COR-L47 (cell line): ENCODE data around the gene AJAP1.

Source experiments
- DNase-seq: peaks from one replicate; lab custom pipeline; 2025; lab: John Stamatoyannopoulos, UW

AJAP1 gene

DNA sequence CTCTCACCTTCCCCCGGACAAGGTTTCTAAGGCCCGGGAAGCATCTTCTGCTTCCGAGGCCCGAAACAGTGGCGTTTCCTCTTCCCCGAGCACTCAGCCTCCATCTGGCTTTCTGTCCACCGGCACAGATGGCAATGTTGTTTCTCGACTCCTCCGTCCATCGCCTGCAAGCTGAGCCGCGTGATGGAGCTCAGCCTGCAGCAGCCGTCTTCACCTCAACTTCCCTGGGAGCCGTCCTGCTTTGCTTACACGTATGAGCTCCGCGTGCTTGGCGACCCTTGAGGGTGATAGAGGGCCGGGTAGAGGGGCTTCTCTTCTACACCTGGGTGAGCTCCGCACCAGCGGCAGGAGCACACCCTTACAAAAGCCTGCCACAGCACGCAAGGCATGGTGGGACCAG, 80.4 kb downstream of the AJAP1 start:
- no peak for DNase-seq

GRCh38 chr1:4736254-4736653, 81.8 kb downstream of the AJAP1 start:
- DNase-seq = no peak

- no peak for DNase-seq
These were observed 87.5 kb downstream of the AJAP1 start for GRCh38 chr1:4741876-4742423.

- no peak for DNase-seq
These were observed 89.8 kb downstream of the AJAP1 start for GRCh38 chr1:4743978-4744750.

- DNase-seq = no peak
These were observed 91.2 kb downstream of the AJAP1 start for GRCh38 chr1:4745560-4745959.

- no peak for DNase-seq
These were observed 95.0 kb downstream of the AJAP1 start for GRCh38 chr1:4749406-4749805.

- no peak for DNase-seq
These were observed 95.8 kb downstream of the AJAP1 start for GRCh38 chr1:4750177-4750576.

GRCh38 chr1:4752059-4752458, 97.7 kb downstream of the AJAP1 start:
- no peak for DNase-seq

DNA sequence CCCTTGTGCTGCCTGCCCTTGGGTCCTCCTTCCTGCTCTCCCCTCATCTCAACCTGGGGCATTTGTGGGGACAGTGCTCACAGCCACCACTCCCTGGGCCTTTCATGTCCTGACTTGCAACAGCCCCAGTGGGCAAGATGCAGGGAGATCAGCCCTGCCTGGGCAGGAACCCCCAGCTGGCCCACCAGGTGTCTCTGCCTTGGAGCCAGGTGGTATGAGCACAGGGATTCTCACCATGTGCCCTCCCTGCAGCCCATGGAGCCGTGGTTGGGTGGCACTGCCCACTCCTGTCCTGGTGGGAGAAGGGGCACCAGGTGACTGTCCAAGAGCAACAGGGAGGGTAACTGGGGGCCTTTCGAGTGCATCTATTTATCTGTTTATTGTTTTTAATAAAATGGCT, 100.4 kb downstream of the AJAP1 start:
- no peak for DNase-seq

DNA sequence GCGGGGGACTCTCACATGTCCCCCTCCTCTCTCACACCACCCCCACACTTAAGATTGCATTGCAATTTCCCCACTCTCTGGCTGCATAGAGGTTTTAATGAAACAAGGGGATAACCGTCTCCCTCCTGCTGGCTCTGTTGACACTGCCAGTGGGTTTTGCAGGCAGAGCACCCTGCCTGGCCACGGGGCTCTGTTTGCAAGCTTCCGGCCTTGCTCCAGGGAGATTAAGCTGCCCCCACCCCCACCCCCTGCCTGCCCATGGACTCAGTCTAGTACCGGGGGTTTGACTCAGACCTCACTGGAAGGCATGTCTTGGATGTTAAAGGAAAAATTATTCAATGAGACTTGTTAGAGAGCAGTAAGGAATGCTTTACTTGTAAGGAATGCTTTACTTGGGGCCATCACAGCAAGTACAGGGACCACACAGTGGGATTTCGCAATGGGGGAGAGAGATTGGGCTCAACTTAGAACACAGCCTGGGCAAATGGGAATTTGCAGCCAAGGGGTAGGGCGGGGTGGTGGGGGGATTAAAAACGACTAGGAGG, 101.0 kb downstream of the AJAP1 start:
- peak; percentile 59 for DNase-seq

DNA sequence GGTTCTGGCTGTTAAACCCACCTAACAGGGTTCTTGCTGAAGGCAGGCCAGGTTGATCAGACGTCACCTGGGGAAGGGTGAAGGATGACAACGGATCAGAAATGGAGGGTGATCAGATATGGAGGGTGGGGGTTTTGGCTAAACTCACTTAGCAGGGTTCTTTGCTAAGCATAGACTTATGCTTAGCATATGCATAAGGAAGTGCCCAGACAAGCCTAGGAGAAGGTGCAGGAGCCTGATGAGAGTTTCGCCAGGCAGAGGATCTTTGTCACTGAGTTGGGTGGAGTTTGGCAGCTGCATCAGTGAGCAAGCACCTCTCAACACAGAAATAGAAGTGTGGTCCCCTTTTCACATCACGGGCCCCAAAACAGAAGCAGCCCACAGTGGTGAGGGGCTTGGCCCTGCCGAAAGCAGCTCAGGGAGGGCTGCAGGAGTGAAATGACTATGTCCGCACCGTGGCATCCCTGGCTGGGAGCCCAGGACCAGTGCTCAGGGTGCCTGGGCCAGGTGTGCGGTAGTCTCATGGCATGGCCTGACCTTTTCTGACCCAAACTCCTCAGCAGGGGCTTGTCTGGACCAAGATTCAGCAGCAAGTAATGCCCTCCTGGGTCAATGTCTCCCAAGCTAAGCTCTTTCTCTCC, 101.6 kb downstream of the AJAP1 start:
- no peak for DNase-seq

- no peak for DNase-seq
These were observed 102.6 kb downstream of the AJAP1 start for GRCh38 chr1:4756851-4757580.

DNA sequence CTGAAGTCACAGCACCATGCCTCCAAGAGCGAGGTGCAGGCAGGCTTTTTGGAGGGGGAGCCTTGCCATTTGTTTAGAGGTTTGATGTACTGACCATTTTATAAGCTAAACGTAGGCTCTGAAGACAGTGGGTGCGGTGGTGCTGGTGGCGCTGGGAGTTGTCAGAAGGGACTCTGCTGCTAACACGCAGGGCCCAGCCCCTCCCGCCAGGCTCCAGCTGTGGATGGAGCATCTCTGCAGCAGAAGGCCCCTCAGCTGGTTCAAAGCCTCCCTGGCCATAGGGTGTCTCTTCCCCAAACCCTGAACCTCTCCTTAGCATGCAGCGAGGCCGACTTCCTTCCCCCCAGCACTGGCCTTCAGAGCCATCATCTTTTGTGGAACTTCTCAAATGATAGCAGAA, 105.3 kb downstream of the AJAP1 start:
- no peak for DNase-seq

DNA sequence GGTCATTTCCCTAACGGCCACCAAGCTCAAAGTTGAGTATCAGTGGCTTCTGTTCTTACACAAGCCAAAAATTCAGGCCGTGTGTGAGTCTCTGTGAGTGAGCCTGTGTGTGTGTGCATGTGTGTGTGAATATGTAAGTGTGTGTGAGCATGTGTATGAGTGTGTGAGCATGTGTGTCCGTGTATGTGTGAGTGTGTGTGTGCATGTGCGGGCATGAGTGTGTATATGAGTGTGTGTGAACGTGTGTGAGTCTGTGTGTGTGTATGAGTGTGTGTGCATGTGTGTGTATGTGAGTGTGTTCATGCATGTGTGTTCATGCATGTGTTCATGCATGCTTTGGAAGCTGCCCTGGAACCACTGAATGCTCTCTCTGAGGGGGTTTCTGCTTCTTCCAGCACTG, 105.7 kb downstream of the AJAP1 start:
- DNase-seq = no peak

DNA sequence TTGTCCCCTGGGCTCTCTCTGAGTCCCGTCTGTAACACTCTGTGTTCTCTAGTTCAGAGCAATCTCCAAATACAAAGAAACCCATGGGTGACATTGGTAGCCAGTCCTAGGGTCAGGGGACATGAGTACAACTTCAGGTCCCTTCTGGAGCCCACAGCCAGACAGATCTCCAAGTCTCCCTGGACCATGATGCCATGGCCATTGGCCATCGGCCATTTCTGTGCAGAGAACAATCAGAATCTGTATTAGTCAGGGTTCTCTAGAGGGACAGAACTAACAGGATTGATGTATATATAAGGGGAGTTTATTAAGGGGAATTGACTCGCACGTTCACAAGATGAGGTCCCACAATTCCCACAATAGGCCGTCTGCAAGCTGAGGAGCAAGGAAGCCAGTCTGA, 106.9 kb downstream of the AJAP1 start:
- no peak for DNase-seq

DNA sequence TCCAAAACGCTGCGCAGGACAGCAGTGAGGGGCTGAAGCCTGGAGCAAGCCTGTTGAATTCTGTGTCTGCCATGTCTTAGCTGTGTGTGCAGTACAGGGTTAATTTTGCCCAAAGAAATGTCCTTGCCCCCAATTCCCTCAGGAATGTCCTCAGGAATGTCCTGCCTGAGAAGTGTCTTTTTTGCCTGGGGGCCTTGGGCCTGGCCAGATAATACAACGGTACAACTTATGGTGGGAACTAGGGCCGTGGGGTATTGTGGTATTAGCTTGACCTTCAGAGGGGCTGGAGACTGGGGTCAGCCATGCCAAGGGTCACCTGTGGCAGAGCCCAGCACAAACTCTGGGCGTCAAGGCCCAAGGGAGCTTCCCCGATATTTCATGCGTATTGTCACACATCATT, 107.7 kb downstream of the AJAP1 start:
- DNase-seq = no peak

- no peak for DNase-seq
These were observed 112.9 kb downstream of the AJAP1 start for GRCh38 chr1:4767308-4767707.

DNA sequence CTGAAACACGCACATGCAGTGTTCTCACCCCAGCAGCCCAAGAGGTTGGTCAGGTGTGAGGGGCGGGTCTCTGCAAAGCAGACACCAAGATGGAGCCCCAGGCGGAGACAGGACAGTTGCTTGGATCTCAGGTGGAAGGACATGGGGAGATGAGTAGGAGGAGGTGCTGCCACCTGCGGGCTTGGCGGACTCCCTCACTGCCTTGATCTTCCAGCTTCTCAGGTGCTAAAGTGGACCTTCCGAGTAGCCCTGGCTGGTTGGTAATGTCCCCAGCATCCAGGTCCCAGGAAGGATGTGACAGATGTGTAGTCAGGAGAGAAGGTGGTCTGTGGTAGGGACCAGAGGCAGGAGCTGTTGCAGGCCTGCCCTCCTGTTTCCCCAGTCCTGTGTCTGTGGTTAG, 114.1 kb downstream of the AJAP1 start:
- DNase-seq = peak; percentile 13

GRCh38 chr1:4769516-4770280, 115.3 kb downstream of the AJAP1 start:
- DNase-seq = no peak

- no peak for DNase-seq
These were observed 116.3 kb downstream of the AJAP1 start for GRCh38 chr1:4770713-4771112.

DNA sequence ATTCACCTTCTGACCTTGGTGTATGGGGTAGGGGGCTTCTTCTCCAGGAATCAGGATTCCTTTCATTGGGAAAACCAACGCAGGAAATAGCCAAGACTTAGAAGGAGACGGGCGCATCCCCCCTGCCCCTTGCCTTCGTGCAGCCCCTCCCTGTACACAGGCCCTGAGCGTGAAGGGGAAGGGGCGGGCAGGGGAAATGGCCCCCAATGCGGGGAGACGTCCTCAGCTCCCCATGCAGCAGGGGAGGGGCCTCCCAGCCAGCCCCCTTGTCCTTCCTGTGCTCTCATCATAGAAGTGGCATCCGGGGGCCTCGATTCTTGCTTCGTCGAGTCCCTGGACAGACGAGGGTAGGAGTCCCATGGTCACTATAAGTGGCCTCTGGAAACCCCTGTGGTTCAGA, 116.9 kb downstream of the AJAP1 start:
- no peak for DNase-seq

GRCh38 chr1:4771721-4772120, 117.3 kb downstream of the AJAP1 start:
- DNase-seq = no peak
